ENCODE data around the gene TMEM176B. TPM values are rescaled to one million over a fixed set of nuclear protein-coding genes. Genes with fewer than 3 reads are reported as not detected.

The TMEM176B gene
- total RNA-seq, 3 donors from 2014 or later (not counting 1 experiment from before 2014, with no cell fraction given), result 4.0 TPM; not detected in 2

DNA sequence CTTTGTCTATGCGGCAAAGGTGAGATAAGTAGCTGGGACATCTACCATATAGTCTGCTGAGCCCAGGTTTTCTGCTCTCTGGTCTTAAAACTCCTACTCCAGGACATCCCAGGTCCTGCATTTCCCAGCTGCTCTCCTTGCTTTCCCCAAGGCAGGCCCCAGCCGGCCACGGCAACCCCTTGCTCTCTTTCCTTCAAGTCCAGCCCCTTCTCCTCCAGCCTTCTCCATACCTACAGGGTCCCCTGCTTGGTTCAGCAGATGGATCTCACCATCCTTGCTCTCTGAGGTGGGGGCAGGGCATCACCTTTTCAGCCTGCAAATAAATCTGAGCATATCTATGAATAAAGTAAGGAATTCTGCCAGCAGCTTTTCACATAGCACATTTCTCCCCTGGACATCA, 54.3 kb downstream of the TMEM176B start:
- Mint-ChIP-seq H3K27me3 (ENCODE audit: low read depth in 2 of 2) (no peaks in the 10 kb centered on the region), H3K4me3 (peak overlapping the region; percentile 29), H3K27ac (peak overlapping the region; percentile 86 to 91), H3K36me3 (peaks cover 38% of the 10 kb centered on the region), H3K9me3 (no peaks in the 10 kb centered on the region), H3K4me1 (peaks cover 96 to 98% of the 10 kb centered on the region in 2 donors)
- no peaks in the 10 kb centered on the region for H3K27me3 ChIP-seq (ENCODE audit: control insufficient read depth, insufficient read depth, low read length)
- TF ChIP-seq, protein P1, sequence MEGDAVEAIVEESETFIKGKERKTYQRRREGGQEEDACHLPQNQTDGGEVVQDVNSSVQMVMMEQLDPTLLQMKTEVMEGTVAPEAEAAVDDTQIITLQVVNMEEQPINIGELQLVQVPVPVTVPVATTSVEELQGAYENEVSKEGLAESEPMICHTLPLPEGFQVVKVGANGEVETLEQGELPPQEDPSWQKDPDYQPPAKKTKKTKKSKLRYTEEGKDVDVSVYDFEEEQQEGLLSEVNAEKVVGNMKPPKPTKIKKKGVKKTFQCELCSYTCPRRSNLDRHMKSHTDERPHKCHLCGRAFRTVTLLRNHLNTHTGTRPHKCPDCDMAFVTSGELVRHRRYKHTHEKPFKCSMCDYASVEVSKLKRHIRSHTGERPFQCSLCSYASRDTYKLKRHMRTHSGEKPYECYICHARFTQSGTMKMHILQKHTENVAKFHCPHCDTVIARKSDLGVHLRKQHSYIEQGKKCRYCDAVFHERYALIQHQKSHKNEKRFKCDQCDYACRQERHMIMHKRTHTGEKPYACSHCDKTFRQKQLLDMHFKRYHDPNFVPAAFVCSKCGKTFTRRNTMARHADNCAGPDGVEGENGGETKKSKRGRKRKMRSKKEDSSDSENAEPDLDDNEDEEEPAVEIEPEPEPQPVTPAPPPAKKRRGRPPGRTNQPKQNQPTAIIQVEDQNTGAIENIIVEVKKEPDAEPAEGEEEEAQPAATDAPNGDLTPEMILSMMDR (IDR thresholded peaks at IDR 0.05), result no peak
- 93% methylated on average over 3 of the region's 3 CpGs for WGBS (ENCODE audit: insufficient coverage)
- no peak overlapping the region for H3K4me3 ChIP-seq (ENCODE audit: low read length)
- DNase-seq (peak in 1 of 2 donors; percentile 23), ATAC-seq (no peak)
- H3K27ac ChIP-seq (ENCODE audit: low read length), result no peak overlapping the region
- peaks cover 45% of the 10 kb centered on the region for H3K36me3 ChIP-seq (ENCODE audit: control insufficient read depth, insufficient read depth, low read length)
- H3K9me3 ChIP-seq (ENCODE audit: control insufficient read depth, insufficient read depth, low read length), result no peaks in the 10 kb centered on the region
- H3K4me1 ChIP-seq (ENCODE audit: control insufficient read depth, insufficient read depth, low read length), result peaks cover 79% of the 10 kb centered on the region
- intact Hi-C loops (cut with micrococcal nuclease), result no loop called here

DNA sequence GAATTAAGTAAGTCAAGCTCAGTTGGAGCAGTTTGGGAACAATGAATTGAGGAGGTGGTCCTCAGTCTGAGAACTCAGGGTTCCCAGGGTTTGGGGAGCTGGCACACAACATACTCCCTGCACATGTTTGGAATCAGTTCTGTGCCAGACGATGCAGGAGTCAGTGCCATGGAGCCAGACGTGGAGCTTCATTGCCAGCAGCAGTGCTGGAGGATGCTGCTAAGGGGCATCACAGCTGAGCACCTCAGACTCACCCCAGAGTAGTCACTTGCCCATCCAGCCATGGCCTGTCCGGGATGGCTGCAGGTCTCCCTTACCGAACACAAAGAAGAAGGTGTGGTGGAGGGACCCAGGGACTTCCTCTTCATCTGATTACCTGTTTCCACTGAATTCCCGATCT, 55.1 kb downstream of the TMEM176B start:
- H3K9me3 Mint-ChIP-seq, result no peaks in the 10 kb centered on the region
- Histone ChIP-seq H3K4me1 (ENCODE audit: control insufficient read depth, insufficient read depth, low read length) (peaks cover 81% of the 10 kb centered on the region), H3K27ac (ENCODE audit: low read length) (no peak overlapping the region), H3K9me3 (ENCODE audit: control insufficient read depth, insufficient read depth, low read length) (no peaks in the 10 kb centered on the region), H3K4me3 (ENCODE audit: low read length) (no peak overlapping the region), H3K27me3 (ENCODE audit: control insufficient read depth, insufficient read depth, low read length) (no peaks in the 10 kb centered on the region), H3K36me3 (ENCODE audit: control insufficient read depth, insufficient read depth, low read length) (peaks cover 53% of the 10 kb centered on the region)
- H3K27me3 Mint-ChIP-seq (ENCODE audit: low read depth in 2 of 2), result no peaks in the 10 kb centered on the region
- peak overlapping the region; percentile 52 for H3K4me3 Mint-ChIP-seq
- intact Hi-C loops (cut with micrococcal nuclease), result no loop called here
- DNase-seq, result no peak
- peak overlapping the region; percentile 86 to 91 for H3K27ac Mint-ChIP-seq
- peaks cover 46% of the 10 kb centered on the region for H3K36me3 Mint-ChIP-seq
- no peak for ATAC-seq
- TF ChIP-seq, protein P1 (IDR thresholded peaks at IDR 0.05), result no peak
- peaks cover 97 to 99% of the 10 kb centered on the region in 2 donors for H3K4me1 Mint-ChIP-seq
- 87% methylated on average over 5 of the region's 5 CpGs for WGBS (ENCODE audit: insufficient coverage)

GRCh38 chr7:150744041-150744656, 56.0 kb downstream of the TMEM176B start:
- H3K27ac ChIP-seq (ENCODE audit: low read length), result peak overlapping the region; percentile 1
- no peak overlapping the region for H3K4me3 ChIP-seq (ENCODE audit: low read length)
- H3K4me1 ChIP-seq (ENCODE audit: control insufficient read depth, insufficient read depth, low read length), result peaks cover 80% of the 10 kb centered on the region
- no peaks in the 10 kb centered on the region for H3K27me3 ChIP-seq (ENCODE audit: control insufficient read depth, insufficient read depth, low read length)
- Mint-ChIP-seq H3K27me3 (ENCODE audit: low read depth in 2 of 2) (no peaks in the 10 kb centered on the region), H3K9me3 (no peaks in the 10 kb centered on the region), H3K4me3 (peak overlapping the region; percentile 40), H3K4me1 (peaks cover 95 to 97% of the 10 kb centered on the region in 2 donors), H3K27ac (peak overlapping the region; percentile 86 to 91), H3K36me3 (peaks cover 47% of the 10 kb centered on the region)
- peaks cover 54% of the 10 kb centered on the region for H3K36me3 ChIP-seq (ENCODE audit: control insufficient read depth, insufficient read depth, low read length)
- no peak for DNase-seq
- 89% methylated on average over 8 of the region's 8 CpGs for WGBS (ENCODE audit: insufficient coverage)
- ATAC-seq, result no peak
- TF ChIP-seq, protein P1 (IDR thresholded peaks at IDR 0.05), result no peak
- intact Hi-C loops (cut with micrococcal nuclease), result no loop called here
- H3K9me3 ChIP-seq (ENCODE audit: control insufficient read depth, insufficient read depth, low read length), result no peaks in the 10 kb centered on the region
